Measurements from ENCODE around the gene DNAH9. TPM values are rescaled to one million over a fixed set of nuclear protein-coding genes. Genes with fewer than 3 reads are reported as not detected.

The DNAH9 gene
- total RNA-seq, 4 donors from 2014 or later, result not detected

DNA sequence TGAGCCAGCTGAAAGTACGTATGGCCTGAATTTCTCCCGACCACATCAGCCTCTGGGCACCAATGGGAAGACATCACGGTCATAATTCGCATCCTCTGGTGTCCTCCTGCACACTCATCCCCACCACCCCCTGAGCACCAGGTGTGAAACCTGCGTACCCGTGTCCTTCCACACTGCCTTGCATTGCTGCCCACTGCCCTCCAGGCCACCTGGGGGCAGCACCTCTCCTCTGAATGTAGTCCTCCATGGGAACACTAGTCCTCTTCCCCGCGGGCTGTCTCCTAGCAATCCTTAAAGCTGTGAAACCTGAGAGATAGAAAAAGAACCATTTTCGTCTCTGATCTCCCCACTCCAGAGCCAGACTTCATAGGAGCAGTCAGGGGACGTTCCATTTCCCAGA, 273.5 kb downstream of the DNAH9 start:
- ATAC-seq, result no peak
- no peak for TF ChIP-seq POLR2A (IDR thresholded peaks at IDR 0.05)
- TF ChIP-seq, protein P1, sequence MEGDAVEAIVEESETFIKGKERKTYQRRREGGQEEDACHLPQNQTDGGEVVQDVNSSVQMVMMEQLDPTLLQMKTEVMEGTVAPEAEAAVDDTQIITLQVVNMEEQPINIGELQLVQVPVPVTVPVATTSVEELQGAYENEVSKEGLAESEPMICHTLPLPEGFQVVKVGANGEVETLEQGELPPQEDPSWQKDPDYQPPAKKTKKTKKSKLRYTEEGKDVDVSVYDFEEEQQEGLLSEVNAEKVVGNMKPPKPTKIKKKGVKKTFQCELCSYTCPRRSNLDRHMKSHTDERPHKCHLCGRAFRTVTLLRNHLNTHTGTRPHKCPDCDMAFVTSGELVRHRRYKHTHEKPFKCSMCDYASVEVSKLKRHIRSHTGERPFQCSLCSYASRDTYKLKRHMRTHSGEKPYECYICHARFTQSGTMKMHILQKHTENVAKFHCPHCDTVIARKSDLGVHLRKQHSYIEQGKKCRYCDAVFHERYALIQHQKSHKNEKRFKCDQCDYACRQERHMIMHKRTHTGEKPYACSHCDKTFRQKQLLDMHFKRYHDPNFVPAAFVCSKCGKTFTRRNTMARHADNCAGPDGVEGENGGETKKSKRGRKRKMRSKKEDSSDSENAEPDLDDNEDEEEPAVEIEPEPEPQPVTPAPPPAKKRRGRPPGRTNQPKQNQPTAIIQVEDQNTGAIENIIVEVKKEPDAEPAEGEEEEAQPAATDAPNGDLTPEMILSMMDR (IDR thresholded peaks at IDR 0.05 in 4 of 5, conservative IDR thresholded peaks at IDR 0.05 in 1 of 5), result no peak
- in situ Hi-C loops (cut with MboI; ENCODE audit: low sequenced_read_pairs in 4 of 4), result no loop called here

DNA sequence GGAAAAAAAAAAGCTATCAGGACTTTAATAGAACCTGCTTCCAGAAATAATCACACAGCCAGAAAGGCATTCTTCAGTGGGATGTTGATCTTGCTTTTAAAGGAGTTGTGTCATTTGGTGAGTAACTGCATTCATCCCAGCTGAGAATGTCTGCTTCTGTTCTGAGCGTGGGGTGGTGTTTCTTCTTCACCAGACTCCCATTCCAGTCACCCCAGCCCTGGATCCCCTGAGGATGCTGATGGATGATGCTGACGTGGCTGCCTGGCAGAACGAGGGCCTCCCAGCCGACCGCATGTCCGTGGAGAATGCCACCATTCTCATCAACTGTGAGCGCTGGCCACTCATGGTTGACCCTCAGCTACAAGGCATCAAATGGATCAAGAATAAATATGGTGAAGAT, 276.5 kb downstream of the DNAH9 start:
- Histone ChIP-seq H3K36me3 (no peaks in the 10 kb centered on the region), H3K9me3 (peaks cover 0 to 4% (median 0%) of the 10 kb centered on the region in 3 donors), H3K4me1 (no peaks in the 10 kb centered on the region), H3K27ac (no peak overlapping the region), H3K27me3 (no peaks in the 10 kb centered on the region), H3K4me3 (no peak overlapping the region)
- no peak for TF ChIP-seq POLR2A (IDR thresholded peaks at IDR 0.05)
- TF ChIP-seq, protein P1 (IDR thresholded peaks at IDR 0.05 in 4 of 5, conservative IDR thresholded peaks at IDR 0.05 in 1 of 5), result no peak
- DNase-seq, result no peak
- intact Hi-C loops (cut with DNase I; ENCODE audit: low total_unique reads), result no loop called here
- ATAC-seq, result no peak
- in situ Hi-C loops (cut with MboI; ENCODE audit: low sequenced_read_pairs in 4 of 4), result no loop called here

More for the DNA sequence above, 273.5 kb downstream of the DNAH9 start:
- no peaks in the 10 kb centered on the region for H3K36me3 ChIP-seq
- H3K4me1 ChIP-seq, result no peaks in the 10 kb centered on the region
- intact Hi-C loops (cut with DNase I; ENCODE audit: low total_unique reads), result no loop called here
- H3K4me3 ChIP-seq, result no peak overlapping the region
- H3K27me3 ChIP-seq, result no peaks in the 10 kb centered on the region
- peaks cover 0 to 4% (median 0%) of the 10 kb centered on the region in 3 donors for H3K9me3 ChIP-seq
- DNase-seq, result no peak
- no peak overlapping the region for H3K27ac ChIP-seq

DNA sequence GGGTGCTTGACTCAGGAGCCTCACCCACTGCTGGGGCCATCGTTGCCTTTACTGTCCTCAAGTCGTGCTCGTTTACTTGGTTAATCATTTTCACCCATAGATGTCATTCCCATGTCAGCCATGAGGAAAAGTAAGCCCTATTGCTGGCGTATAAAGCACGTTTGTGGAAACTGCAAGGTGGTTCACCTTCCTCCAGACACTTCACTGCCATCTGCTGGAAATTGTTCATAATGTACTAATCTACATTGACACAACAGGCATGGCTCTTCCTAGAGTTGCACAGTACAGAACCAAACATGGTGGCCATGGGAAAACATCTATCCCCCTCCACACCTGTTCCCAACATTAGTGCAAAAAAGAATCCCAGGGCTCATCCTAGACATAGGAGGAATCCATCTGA, 282.4 kb downstream of the DNAH9 start:
- Histone ChIP-seq H3K9me3 (no peaks in the 10 kb centered on the region), H3K27me3 (no peaks in the 10 kb centered on the region), H3K27ac (no peak overlapping the region), H3K4me1 (no peaks in the 10 kb centered on the region), H3K4me3 (no peak overlapping the region), H3K36me3 (no peaks in the 10 kb centered on the region)
- TF ChIP-seq POLR2A (IDR thresholded peaks at IDR 0.05), result no peak
- TF ChIP-seq, protein P1 (IDR thresholded peaks at IDR 0.05 in 4 of 5, conservative IDR thresholded peaks at IDR 0.05 in 1 of 5), result peak in 1 of 5 experiments; percentile 12
- intact Hi-C loops (cut with DNase I; ENCODE audit: low total_unique reads) (no loop called here), in situ Hi-C loops (cut with MboI; ENCODE audit: low sequenced_read_pairs in 4 of 4) (no loop called here)
- ATAC-seq (no peak), DNase-seq (no peak)

DNA sequence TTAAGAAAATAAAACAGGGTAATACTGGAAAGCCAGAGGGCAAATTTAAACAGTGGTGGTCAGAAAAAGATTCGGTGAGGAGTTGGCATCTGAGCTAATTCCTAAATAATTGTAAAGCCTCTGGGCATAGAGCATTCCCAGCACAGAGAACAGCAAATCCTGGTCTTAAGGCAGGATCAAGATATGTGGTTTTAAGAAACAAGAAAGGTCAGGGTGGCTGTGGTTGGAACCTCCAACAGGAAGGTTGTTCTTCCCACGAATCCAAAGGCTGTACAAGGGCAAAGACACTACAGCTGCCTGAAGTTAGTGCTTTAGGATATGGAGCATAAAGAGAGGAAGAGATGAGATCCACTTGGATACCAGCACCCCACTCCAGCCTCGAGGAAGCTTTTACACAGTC, 284.4 kb downstream of the DNAH9 start:
- DNase-seq, result no peak
- Histone ChIP-seq H3K9me3 (no peaks in the 10 kb centered on the region), H3K27ac (no peak overlapping the region), H3K36me3 (no peaks in the 10 kb centered on the region), H3K4me1 (no peaks in the 10 kb centered on the region), H3K4me3 (no peak overlapping the region), H3K27me3 (no peaks in the 10 kb centered on the region)
- in situ Hi-C loops (cut with MboI; ENCODE audit: low sequenced_read_pairs in 4 of 4) (no loop called here), intact Hi-C loops (cut with DNase I; ENCODE audit: low total_unique reads) (no loop called here)
- ATAC-seq, result no peak
- TF ChIP-seq, protein P1 (IDR thresholded peaks at IDR 0.05 in 4 of 5, conservative IDR thresholded peaks at IDR 0.05 in 1 of 5), result no peak
- TF ChIP-seq POLR2A (IDR thresholded peaks at IDR 0.05), result no peak

DNA sequence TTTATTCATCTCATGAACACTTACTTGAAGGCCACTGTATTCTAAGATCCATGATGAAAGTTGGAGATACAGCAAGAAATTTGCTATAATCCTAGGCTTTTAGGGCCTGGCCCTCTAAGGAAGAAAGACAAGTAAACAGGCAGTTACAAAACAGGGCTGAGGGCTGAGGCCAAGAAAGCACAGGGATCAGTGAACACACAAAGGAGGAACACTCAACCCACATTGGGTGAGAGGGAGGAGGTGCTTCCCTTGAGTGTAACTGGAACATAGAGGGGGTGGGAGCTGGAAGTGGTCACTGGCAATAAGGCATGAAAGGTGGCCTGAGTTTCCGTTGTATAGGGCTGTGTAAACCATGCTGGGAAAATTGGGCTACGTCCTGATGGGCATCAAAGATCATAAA, 286.8 kb downstream of the DNAH9 start:
- no peak overlapping the region for H3K27ac ChIP-seq
- no peaks in the 10 kb centered on the region for H3K36me3 ChIP-seq
- H3K9me3 ChIP-seq, result no peaks in the 10 kb centered on the region
- intact Hi-C loops (cut with DNase I; ENCODE audit: low total_unique reads), result no loop called here
- H3K27me3 ChIP-seq, result no peaks in the 10 kb centered on the region
- DNase-seq (peak; percentile 7 to 22), ATAC-seq (no peak)
- H3K4me3 ChIP-seq, result no peak overlapping the region
- H3K4me1 ChIP-seq, result no peaks in the 10 kb centered on the region
- TF ChIP-seq, protein P1 (IDR thresholded peaks at IDR 0.05 in 4 of 5, conservative IDR thresholded peaks at IDR 0.05 in 1 of 5), result no peak
- no peak for TF ChIP-seq POLR2A (IDR thresholded peaks at IDR 0.05)
- in situ Hi-C loops (cut with MboI; ENCODE audit: low sequenced_read_pairs in 4 of 4), result no loop called here

Measured in gastrocnemius medialis (tissue), 4 donors.